Coronary artery (tissue), 2 donors: ENCODE results near the gene IL20RB.

Experiments used
- DNase-seq: peaks from one replicate; pipeline ENCODE4 v3.0.0-alpha.2; 2017; ENCODE audit warnings: low spot score
- H3K27ac ChIP-seq, 2 donors: fragments of 200-600 bp; sonication (generic); one replicate each; pipeline ENCODE4 v1.5.1; 2016 to 2019
- H3K4me3 ChIP-seq: fragments of 200-600 bp; sonication (generic); 2 replicates; pipeline ENCODE4 v1.5.1; 2016; ENCODE audit warnings: mild to moderate bottlenecking, moderate library complexity
- TF ChIP-seq, protein P1 (sequence below): fragments of 200-600 bp; sonication (generic); IDR thresholded peaks from one replicate; pipeline ENCODE4 v1.5.1; 2019; ENCODE audit warnings: antibody characterized with exemption

IL20RB gene

DNA sequence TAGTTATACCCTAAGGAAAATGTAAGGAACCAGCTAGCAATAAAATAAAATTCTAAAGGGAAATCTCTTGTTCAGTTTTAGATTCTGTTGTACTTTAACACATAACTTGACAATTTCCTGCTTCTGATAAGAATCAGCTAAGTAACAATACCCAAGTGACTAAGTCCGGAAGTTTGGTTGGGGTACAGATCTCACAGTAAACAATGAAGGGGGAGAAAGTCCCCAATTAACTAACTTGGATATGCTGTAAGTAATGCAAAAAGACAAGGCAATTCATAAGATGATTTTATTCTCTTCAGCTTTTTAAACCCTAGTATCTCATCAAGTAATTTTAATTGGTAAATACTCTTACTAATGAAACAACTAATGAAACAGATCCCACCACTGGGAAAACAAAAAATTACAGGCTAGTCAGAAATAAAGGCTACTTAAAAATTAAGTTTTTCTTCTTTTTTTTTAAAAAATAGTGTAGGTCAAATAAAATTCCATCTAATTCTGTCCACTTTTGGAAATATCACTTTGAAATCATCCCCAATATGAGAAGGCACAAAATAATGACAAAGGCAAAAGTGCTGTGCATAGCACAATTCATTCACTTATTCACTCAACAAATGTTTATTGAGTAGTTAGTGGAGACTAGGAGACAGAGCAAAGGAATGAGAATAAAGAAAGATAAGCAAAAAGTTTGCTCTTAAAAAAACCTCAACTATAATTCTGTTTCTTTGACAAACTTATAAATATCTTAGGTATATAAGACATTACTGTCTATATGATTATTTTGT is 37.8 kb upstream of the IL20RB start:
- Histone ChIP-seq H3K4me3 (no peak overlapping the region), H3K27ac (no peak overlapping the region)
- TF ChIP-seq, protein P1, sequence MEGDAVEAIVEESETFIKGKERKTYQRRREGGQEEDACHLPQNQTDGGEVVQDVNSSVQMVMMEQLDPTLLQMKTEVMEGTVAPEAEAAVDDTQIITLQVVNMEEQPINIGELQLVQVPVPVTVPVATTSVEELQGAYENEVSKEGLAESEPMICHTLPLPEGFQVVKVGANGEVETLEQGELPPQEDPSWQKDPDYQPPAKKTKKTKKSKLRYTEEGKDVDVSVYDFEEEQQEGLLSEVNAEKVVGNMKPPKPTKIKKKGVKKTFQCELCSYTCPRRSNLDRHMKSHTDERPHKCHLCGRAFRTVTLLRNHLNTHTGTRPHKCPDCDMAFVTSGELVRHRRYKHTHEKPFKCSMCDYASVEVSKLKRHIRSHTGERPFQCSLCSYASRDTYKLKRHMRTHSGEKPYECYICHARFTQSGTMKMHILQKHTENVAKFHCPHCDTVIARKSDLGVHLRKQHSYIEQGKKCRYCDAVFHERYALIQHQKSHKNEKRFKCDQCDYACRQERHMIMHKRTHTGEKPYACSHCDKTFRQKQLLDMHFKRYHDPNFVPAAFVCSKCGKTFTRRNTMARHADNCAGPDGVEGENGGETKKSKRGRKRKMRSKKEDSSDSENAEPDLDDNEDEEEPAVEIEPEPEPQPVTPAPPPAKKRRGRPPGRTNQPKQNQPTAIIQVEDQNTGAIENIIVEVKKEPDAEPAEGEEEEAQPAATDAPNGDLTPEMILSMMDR, result no peak
- DNase-seq, result no peak

GRCh38 chr3:136920904-136921611 is 36.7 kb upstream of the IL20RB start:
- DNase-seq, result no peak
- no peak overlapping the region for H3K27ac ChIP-seq

DNA sequence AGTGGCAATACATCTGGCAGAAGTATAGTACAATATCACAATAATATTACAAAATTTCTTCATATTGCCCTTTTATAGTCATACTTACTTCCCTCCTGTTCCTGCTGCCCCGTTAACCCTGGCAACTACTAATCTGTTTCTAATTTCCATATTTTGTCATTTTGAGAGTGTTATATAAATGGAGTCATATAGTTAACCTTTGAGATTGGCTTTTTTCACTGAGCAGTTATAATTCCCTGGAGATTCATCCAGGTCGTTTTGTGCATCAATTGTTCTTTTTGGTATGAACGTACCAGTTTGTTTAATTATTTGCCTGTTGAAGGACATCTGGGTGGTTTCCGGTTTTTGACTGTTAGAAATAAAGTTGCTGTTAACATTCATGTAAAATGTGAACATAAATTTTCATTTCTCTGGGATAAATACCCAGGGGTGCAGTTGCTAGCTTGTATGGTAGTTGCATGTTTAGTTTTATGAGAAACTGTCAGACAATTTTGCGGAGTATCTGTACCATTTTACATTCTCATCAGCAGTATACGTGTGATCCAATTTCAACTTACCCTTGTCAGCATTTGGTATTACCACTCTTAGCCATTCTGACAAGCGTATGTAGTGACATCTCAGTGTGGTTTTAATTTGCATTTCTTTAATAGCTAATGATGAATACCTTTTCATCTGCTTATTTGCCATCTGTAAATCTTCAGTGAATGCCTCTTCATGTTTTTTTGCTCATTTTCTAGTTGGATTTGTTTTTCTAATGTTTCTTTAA is 32.2 kb upstream of the IL20RB start:
- H3K27ac ChIP-seq, result no peak overlapping the region

More at GRCh38 chr3:136920904-136921611, 36.7 kb upstream of the IL20RB start:
- TF ChIP-seq, protein P1, result no peak
- no peak overlapping the region for H3K4me3 ChIP-seq

GRCh38 chr3:136928240-136928639 is 29.5 kb upstream of the IL20RB start:
- TF ChIP-seq, protein P1, result no peak
- DNase-seq, result no peak
- no peak overlapping the region for H3K27ac ChIP-seq

More for the DNA sequence above, 32.2 kb upstream of the IL20RB start:
- H3K4me3 ChIP-seq, result no peak overlapping the region
- no peak for DNase-seq
- TF ChIP-seq, protein P1, result no peak

GRCh38 chr3:136929977-136930670 is 27.7 kb upstream of the IL20RB start:
- Histone ChIP-seq H3K27ac (no peak overlapping the region), H3K4me3 (no peak overlapping the region)
- no peak for DNase-seq
- TF ChIP-seq, protein P1, result no peak

More at GRCh38 chr3:136928240-136928639, 29.5 kb upstream of the IL20RB start:
- no peak overlapping the region for H3K4me3 ChIP-seq

- peak overlapping the region in 1 of 2 donors; percentile 28 for H3K27ac ChIP-seq
- no peak for DNase-seq
- H3K4me3 ChIP-seq, result peak overlapping the region; percentile 30
- TF ChIP-seq, protein P1, result no peak
These were observed 26.2 kb upstream of the IL20RB start for GRCh38 chr3:136931606-136932005.
